HepG2 (cell line): Measurements from ENCODE around the gene ZNF829. TPM values are rescaled to one million over a fixed set of nuclear protein-coding genes. Genes with fewer than 3 reads are reported as not detected.
A peak's percentile ranks its signal among the peaks of the same experiment; 100 is the strongest.

ENCODE experiments used
- DRAP1 ChIP-seq: IDR thresholded peaks from 2 replicates; pipeline ENCODE4 v1.6.1; 2016; ENCODE audit warnings: missing genetic modification reagents, missing compliant biosample characterization
- ESRRA ChIP-seq: sonication (generic); formaldehyde crosslinking; IDR thresholded peaks from 2 replicates; pipeline ENCODE4 v1.5.1; 2020; ENCODE audit warnings: mild to moderate bottlenecking, low read depth, missing genetic modification reagents
- FOSL1 ChIP-seq: sonication (generic); formaldehyde crosslinking; IDR thresholded peaks from 2 replicates; pipeline ENCODE4 v1.9.0; 2021; ENCODE audit warnings: missing genetic modification reagents, borderline replicate concordance
- FOXK1 ChIP-seq: sonication (generic); formaldehyde crosslinking; IDR thresholded peaks from 2 replicates; pipeline ENCODE4 v1.4.0; 2020; ENCODE audit warnings: low read depth, missing genetic modification reagents, borderline replicate concordance
- GFI1 ChIP-seq: sonication (generic); formaldehyde crosslinking; IDR thresholded peaks from 2 replicates; pipeline ENCODE4 v1.5.0; 2020; ENCODE audit warnings: missing genetic modification reagents, mild to moderate bottlenecking, borderline replicate concordance
- GPN1 ChIP-seq: sonication (generic); formaldehyde crosslinking; IDR thresholded peaks from 2 replicates; pipeline ENCODE4 v1.5.1; 2020; ENCODE audit warnings: missing genetic modification reagents, borderline replicate concordance
- KLF6 ChIP-seq: IDR thresholded peaks from 2 replicates; pipeline ENCODE4 v1.8.0; 2016; ENCODE audit warnings: missing biosample characterization, missing genetic modification reagents
- PLSCR1 ChIP-seq: sonication (generic); formaldehyde crosslinking; IDR thresholded peaks from 2 replicates; pipeline ENCODE4 v1.5.0; 2020; ENCODE audit warnings: missing genetic modification reagents, mild to moderate bottlenecking, borderline replicate concordance
- POLR2A ChIP-seq, 2 experiments: IDR thresholded peaks; 2 replicates each; pipeline ENCODE4 v1.6.1; 2011; ENCODE audit warnings: low read depth in 2 of 2, low read length in 2 of 2, mild to moderate bottlenecking in 1 of 2, moderate library complexity in 1 of 2; ENCODE audit not compliant: insufficient read depth in 1 of 2
- RBM22 ChIP-seq: fragments of 200-400 bp; formaldehyde crosslinking; optimal IDR thresholded peaks from 2 replicates; pipeline ENCODE3; 2017; ENCODE audit warnings: mild to moderate bottlenecking, low read length, moderate library complexity
- RERE ChIP-seq: IDR thresholded peaks from 2 replicates; pipeline ENCODE4 v1.6.1; 2016; ENCODE audit warnings: low read depth, missing genetic modification reagents, missing compliant biosample characterization
- SNAPC2 ChIP-seq: sonication (generic); formaldehyde crosslinking; IDR thresholded peaks from 2 replicates; pipeline ENCODE4 v1.8.1; 2022; ENCODE audit warnings: mild to moderate bottlenecking, missing genetic modification reagents
- TAF1 ChIP-seq: sonication (generic); formaldehyde crosslinking; IDR thresholded peaks from 2 replicates; pipeline ENCODE4 v1.4.0; 2020; ENCODE audit warnings: missing genetic modification reagents
- TEAD3 ChIP-seq: optimal IDR thresholded peaks from 2 replicates; pipeline ENCODE3; 2016; ENCODE audit warnings: borderline replicate concordance
- ZBTB44 ChIP-seq: sonication (generic); formaldehyde crosslinking; IDR thresholded peaks from 2 replicates; pipeline ENCODE4 v1.4.0; 2020; ENCODE audit warnings: missing genetic modification reagents
- ZC3H13 ChIP-seq: sonication (generic); formaldehyde crosslinking; IDR thresholded peaks from 2 replicates; pipeline ENCODE4 v1.8.1; 2023; ENCODE audit warnings: mild to moderate bottlenecking, missing genetic modification reagents, moderate library complexity
- ZFY ChIP-seq: sonication (generic); formaldehyde crosslinking; IDR thresholded peaks from 2 replicates; pipeline ENCODE4 v1.4.0; 2020; ENCODE audit warnings: missing genetic modification reagents
- ZNF251 ChIP-seq: sonication (generic); formaldehyde crosslinking; IDR thresholded peaks from 2 replicates; pipeline ENCODE4 v1.9.0; 2021; ENCODE audit warnings: mild to moderate bottlenecking, missing genetic modification reagents
- ZNF296 ChIP-seq: sonication (generic); formaldehyde crosslinking; conservative IDR thresholded peaks from 2 replicates; pipeline ENCODE4 v1.5.0; 2020; ENCODE audit warnings: mild to moderate bottlenecking, missing genetic modification reagents
- ZNF317 ChIP-seq: sonication (generic); formaldehyde crosslinking; IDR thresholded peaks from 2 replicates; pipeline ENCODE4 v1.5.0; 2020; ENCODE audit warnings: mild to moderate bottlenecking, missing genetic modification reagents
- ZNF33B ChIP-seq: sonication (generic); formaldehyde crosslinking; IDR thresholded peaks from 2 replicates; pipeline ENCODE4 v1.5.1; 2020; ENCODE audit warnings: mild to moderate bottlenecking, missing genetic modification reagents
- polyA plus RNA-seq, 8 experiments: library from polyadenylated mRNA; depleted of rRNA in 3 of 8; stranded (reverse) in 7 of 8; unstranded in 1 of 8; fragments of >200 nt; fragmentation: Illumina TruSeq in 4 of 8; extraction: Trizol in 4 of 8; gene quantifications; 2 replicates each; pipeline versions ENCODE4 v1.2.1 to v1.2.3, GENCODE V29; 2011 to 2016; ENCODE audit warnings: low read depth in 4 of 8, missing spikeins in 1 of 8, mixed read lengths in 1 of 8; ENCODE audit not compliant: insufficient read depth in 1 of 8
- total RNA-seq, 5 experiments: library from RNA; depleted of rRNA; stranded (reverse); fragments of >200 nt; fragmentation: Illumina TruSeq; extraction: Trizol; gene quantifications; 2 replicates each; pipeline ENCODE4 v1.2.3, GENCODE V29; 2016; ENCODE audit warnings: low read depth in 1 of 5

The ZNF829 gene
- total and polyA plus RNA-seq, 2 of the 13 experiments (the other 11 are each of a cell fraction or from before 2014, with no cell fraction given): 0.15 to 0.86 TPM

GRCh38 chr19:36850559-36851442, 65.3 kb downstream of the ZNF829 start, which contains the start of gene ZNF345 (continued):
- TF ChIP-seq PLSCR1 (CRISPR knock-in tag) (no peak), KLF6 (CRISPR knock-in tag) (no peak), ZC3H13 (CRISPR knock-in tag) (no peak), ZFY (CRISPR knock-in tag) (peak; percentile 68), ESRRA (no peak), ZNF251 (CRISPR knock-in tag) (peak; percentile 45; the same call in 1 of the 2 replicates), ZNF317 (no peak), FOSL1 (CRISPR knock-in tag) (no peak), RERE (CRISPR knock-in tag) (no peak), ZNF33B (no peak; the same call in 1 of the 2 replicates), TAF1 (peak; percentile 50; the same call in 1 of the 2 replicates), RBM22 (no peak), ZBTB44 (no peak), POLR2A (IDR thresholded peaks at IDR 0.05; ENCODE audit: insufficient read depth in 1 of 2, low read depth in 2 of 2, low read length in 2 of 2) (peak; percentile 76 to 77; a peak in 3 of 4 replicates), GFI1 (CRISPR knock-in tag) (no peak), TEAD3 (CRISPR knock-in tag) (no peak), SNAPC2 (no peak), FOXK1 (CRISPR knock-in tag) (no peak), DRAP1 (CRISPR knock-in tag) (no peak; the same call in 1 of the 2 replicates), GPN1 (no peak), ZNF296 (CRISPR knock-in tag) (0 out of 2 replicates have a peak, but pooled peaks have one; percentile 33)
